ENCODE results near the gene VAV3.
"Not testable (repeated sequence)": the region's sequence is repeated elsewhere in the genome, so short reads cannot be mapped to it uniquely, and the experiment has no call there.

Gene VAV3

DNA sequence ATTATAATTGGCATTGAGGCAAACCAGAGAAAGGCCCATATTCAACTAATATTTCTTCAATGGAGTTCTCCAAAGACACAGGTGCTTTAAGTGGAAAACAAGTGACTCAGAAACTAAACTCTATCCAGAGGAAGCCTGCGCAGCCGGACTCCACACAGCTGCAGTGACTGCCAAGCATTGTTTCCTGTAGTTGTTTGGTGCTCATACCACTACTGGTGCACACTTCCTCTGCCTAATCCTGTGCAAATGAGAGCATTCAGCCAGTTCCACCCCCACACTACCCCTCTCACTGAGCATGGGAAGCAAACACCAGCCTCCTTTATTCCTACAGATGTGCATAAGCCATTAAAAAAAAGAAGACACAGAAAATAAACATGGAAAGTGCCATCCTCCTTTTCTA is 102.9 kb downstream of the VAV3 start:
- TF ChIP-seq, protein P1, sequence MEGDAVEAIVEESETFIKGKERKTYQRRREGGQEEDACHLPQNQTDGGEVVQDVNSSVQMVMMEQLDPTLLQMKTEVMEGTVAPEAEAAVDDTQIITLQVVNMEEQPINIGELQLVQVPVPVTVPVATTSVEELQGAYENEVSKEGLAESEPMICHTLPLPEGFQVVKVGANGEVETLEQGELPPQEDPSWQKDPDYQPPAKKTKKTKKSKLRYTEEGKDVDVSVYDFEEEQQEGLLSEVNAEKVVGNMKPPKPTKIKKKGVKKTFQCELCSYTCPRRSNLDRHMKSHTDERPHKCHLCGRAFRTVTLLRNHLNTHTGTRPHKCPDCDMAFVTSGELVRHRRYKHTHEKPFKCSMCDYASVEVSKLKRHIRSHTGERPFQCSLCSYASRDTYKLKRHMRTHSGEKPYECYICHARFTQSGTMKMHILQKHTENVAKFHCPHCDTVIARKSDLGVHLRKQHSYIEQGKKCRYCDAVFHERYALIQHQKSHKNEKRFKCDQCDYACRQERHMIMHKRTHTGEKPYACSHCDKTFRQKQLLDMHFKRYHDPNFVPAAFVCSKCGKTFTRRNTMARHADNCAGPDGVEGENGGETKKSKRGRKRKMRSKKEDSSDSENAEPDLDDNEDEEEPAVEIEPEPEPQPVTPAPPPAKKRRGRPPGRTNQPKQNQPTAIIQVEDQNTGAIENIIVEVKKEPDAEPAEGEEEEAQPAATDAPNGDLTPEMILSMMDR (IDR thresholded peaks at IDR 0.05; ENCODE audit: low read depth, low read length): no peak
- peak; percentile 9 to 19 for DNase-seq (ENCODE audit: low read depth in 2 of 2)
- H3K4me3 ChIP-seq (replicated peaks in 1 of 2; ENCODE audit: low read depth in 2 of 2, low read length in 2 of 2): no peak overlapping the region

DNA sequence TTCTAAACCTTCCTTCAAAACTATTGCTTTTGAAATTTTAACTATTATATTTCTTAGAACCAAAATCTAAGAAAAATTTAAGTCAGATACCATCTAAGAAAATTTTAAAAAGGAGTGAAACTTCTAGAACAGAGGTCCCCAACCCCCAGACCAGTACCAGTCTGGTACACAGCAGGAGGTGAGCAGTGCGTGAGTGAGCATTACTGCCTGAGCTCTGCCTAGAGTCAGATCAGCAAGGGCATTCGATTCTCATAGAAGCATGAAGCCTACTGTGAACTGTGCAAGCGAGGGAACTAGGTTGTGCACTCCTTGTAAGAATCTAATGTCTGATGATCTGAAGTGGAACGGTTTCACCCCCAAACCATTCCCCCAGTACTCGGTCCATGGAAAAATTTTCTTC is 106.7 kb downstream of the VAV3 start:
- no peak overlapping the region for H3K4me3 ChIP-seq (replicated peaks in 1 of 2; ENCODE audit: low read depth in 2 of 2, low read length in 2 of 2)
- DNase-seq (ENCODE audit: low read depth in 2 of 2): no peak
- TF ChIP-seq, protein P1 (IDR thresholded peaks at IDR 0.05; ENCODE audit: low read depth, low read length): no peak

DNA sequence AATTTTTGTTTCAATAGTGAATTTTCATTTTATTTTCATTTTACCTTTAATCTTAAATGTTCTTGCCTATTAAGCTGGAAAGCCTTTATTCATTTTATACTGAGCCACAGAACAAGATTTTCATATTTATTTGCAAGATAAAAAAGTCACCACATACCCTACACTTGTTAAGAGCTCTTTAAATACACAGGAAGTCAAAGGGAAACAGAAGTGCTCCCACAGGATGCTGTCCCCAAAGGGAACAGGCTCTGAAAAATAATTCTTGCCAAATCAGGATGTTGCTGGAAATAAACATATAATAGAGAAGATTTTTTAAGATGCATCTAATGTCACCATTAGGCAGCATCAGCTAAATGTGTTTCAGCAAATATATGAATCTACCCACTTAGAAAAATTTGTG is 113.6 kb downstream of the VAV3 start:
- TF ChIP-seq, protein P1 (IDR thresholded peaks at IDR 0.05; ENCODE audit: low read depth, low read length): no peak
- H3K4me3 ChIP-seq (replicated peaks in 1 of 2; ENCODE audit: low read depth in 2 of 2, low read length in 2 of 2): no peak overlapping the region
- no peak for DNase-seq (ENCODE audit: low read depth in 2 of 2)

DNA sequence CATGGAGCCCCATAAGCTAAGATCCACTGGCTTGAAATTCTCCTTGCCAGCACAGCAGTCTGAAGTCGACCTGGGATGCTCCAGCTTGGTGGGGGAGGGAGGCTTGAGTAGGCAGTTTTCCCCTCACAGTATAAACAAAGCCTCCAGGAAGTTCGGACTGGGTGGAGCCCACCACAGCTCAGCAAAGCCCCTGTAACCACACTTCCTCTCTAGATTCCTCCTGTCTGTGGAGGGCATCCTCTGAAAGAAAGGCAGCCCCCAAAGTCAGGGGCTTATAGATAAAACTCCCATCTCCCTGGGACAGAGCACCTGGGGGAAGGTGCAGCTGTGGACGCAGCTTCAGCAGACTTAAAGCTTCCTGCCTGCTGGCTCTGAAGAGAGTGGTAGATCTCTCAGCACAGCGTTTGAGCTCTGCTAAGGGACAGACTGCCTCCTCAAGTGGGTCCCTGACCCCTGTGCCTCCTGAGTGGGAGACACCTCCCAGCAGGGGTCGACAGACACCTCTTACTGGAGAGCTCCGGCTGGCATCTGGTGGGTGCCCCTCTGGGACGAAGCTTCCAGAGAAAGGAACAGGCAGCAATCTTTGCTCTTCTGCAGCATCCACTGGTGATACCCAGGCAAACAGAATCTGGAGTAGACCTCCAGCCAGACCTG is 120.3 kb downstream of the VAV3 start:
- H3K4me3 ChIP-seq (replicated peaks in 1 of 2; ENCODE audit: low read depth in 2 of 2, low read length in 2 of 2); DNase-seq (ENCODE audit: low read depth in 2 of 2): not testable (repeated sequence)

DNA sequence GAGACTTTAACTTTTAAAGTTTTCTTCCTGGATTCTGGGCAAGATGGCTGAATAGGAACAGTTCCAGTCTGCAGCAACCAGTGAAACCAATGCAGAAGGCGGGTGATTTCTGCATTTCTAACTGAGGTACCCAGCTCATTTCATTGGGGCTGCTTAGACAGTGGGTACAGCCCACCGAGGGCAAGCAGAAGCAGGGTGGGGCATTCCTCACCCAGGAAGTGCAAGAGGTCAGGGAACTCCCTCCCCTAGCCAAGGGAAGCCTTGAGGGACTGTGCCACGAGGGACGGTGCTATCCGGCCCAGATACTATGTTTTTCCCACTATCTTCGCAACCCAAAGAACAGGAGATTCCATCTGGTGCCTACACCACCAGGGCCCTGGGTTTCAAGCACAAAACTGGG is 121.0 kb downstream of the VAV3 start:
- TF ChIP-seq, protein P1 (IDR thresholded peaks at IDR 0.05; ENCODE audit: low read depth, low read length): no peak
- no peak for DNase-seq (ENCODE audit: low read depth in 2 of 2)
- H3K4me3 ChIP-seq (replicated peaks in 1 of 2; ENCODE audit: low read depth in 2 of 2, low read length in 2 of 2): no peak overlapping the region

DNA sequence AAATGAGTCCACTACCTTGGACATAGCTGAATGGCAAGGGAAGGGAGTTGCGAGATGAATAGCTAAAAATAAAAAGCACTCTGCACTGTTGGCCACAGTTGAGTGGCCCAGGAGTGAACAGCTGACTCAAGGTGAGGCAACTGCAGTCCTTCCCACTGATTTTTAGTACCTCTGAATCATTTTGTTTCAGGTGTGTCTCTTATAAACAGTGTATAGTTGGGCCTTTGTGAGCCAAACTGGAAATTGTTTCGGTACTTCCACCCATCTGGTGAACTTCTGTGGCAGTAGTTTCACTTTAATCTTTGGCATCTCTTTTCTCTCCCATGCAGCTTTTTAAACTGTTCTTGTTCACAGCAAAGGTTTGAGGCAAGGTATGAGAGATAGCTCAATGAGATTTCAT is 122.7 kb downstream of the VAV3 start:
- DNase-seq (ENCODE audit: low read depth in 2 of 2): no peak
- TF ChIP-seq, protein P1 (IDR thresholded peaks at IDR 0.05; ENCODE audit: low read depth, low read length): no peak
- no peak overlapping the region for H3K4me3 ChIP-seq (replicated peaks in 1 of 2; ENCODE audit: low read depth in 2 of 2, low read length in 2 of 2)

DNA sequence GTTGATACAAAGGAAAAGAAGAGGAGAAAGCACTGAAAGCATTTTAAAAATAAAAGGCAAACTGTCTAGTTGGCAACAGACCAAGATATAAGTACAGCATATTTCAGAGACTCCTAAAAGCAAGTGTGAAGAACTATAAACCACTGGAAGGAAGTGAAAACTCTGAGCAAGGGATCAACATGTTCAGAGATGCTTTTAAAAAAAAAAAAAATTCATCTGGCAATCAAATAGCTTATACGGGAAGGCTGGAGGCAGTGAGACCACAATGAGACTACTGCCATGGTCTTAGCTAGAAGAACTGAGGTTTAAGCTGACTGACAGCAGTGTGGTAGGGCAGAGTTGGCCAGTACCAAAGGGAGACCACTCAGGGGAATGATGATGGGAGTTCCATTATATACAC is 124.3 kb downstream of the VAV3 start:
- no peak overlapping the region for H3K4me3 ChIP-seq (replicated peaks in 1 of 2; ENCODE audit: low read depth in 2 of 2, low read length in 2 of 2)
- DNase-seq (ENCODE audit: low read depth in 2 of 2): no peak
- TF ChIP-seq, protein P1 (IDR thresholded peaks at IDR 0.05; ENCODE audit: low read depth, low read length): no peak
